DOHH2 (cell line): Measurements from ENCODE around the gene DPH5.

Source experiments
- H3F3A ChIP-seq: fragments of 200-600 bp; sonication (generic), shearing (Covaris generic); 2 replicates; pipeline ENCODE4 v1.6.0; 2016; ENCODE audit warnings: antibody characterized with exemption, mild to moderate bottlenecking; ENCODE audit not compliant: control insufficient read depth, insufficient read depth
- H3K27ac ChIP-seq: fragments of 200-600 bp; sonication (generic); 2 replicates; pipeline ENCODE4 v1.5.1; 2014; ENCODE audit warnings: low read depth, mild to moderate bottlenecking, low read length, moderate library complexity
- H3K27me3 ChIP-seq: fragments of 200-600 bp; sonication (generic); 2 replicates; pipeline ENCODE4 v1.6.1; 2014; ENCODE audit warnings: mild to moderate bottlenecking, low read length, mixed read lengths; ENCODE audit not compliant: control insufficient read depth
- H3K36me3 ChIP-seq: fragments of 200-600 bp; sonication (generic); 2 replicates; pipeline ENCODE4 v1.6.1; 2014; ENCODE audit warnings: mild to moderate bottlenecking, low read length, moderate library complexity, mixed read lengths; ENCODE audit not compliant: control insufficient read depth
- H3K4me1 ChIP-seq: fragments of 200-600 bp; sonication (generic); 2 replicates; pipeline ENCODE4 v1.6.1; 2014; ENCODE audit warnings: mild to moderate bottlenecking, low read length, mixed read lengths; ENCODE audit not compliant: control insufficient read depth
- H3K4me2 ChIP-seq: fragments of 200-600 bp; sonication (generic); 2 replicates; pipeline ENCODE4 v1.6.0; 2014; ENCODE audit warnings: mild to moderate bottlenecking, low read length, moderate library complexity
- H3K4me3 ChIP-seq: fragments of 200-600 bp; sonication (generic); 2 replicates; pipeline ENCODE4 v1.5.1; 2014; ENCODE audit warnings: mild to moderate bottlenecking, low read length, mixed read lengths
- H3K79me2 ChIP-seq: fragments of 200-600 bp; sonication (generic); 2 replicates; pipeline ENCODE4 v1.6.1; 2014; ENCODE audit warnings: mild to moderate bottlenecking, low read length, mixed read lengths; ENCODE audit not compliant: control insufficient read depth
- H3K9me2 ChIP-seq: fragments of 200-600 bp; sonication (generic); replicated peaks from 2 replicates; pipeline ENCODE4 v1.6.1; 2014; ENCODE audit warnings: mild to moderate bottlenecking, low read length, mixed read lengths; ENCODE audit not compliant: control insufficient read depth
- H3K9me3 ChIP-seq: fragments of 200-600 bp; sonication (generic); 2 replicates; pipeline ENCODE4 v1.6.1; 2014; ENCODE audit warnings: antibody characterized with exemption, low read length, mixed read lengths; ENCODE audit not compliant: control insufficient read depth, insufficient read depth
- H4K20me1 ChIP-seq: fragments of 200-600 bp; sonication (generic); 2 replicates; pipeline ENCODE4 v1.6.0; 2014; ENCODE audit warnings: low read depth, mild to moderate bottlenecking, antibody characterized with exemption, low read length, moderate library complexity; ENCODE audit not compliant: control insufficient read depth, insufficient read depth
- CTCF ChIP-seq: fragments of 200-600 bp; sonication (generic); IDR thresholded peaks from one replicate; pipeline ENCODE4 v1.5.1; 2014; ENCODE audit warnings: antibody characterized with exemption, mild to moderate bottlenecking, low read depth, low read length; ENCODE audit not compliant: poor library complexity, severe bottlenecking
- EZH2phosphoT487 ChIP-seq: fragments of 200-600 bp; sonication (generic); IDR thresholded peaks from 2 replicates; pipeline ENCODE4 v1.6.1; 2017; ENCODE audit warnings: borderline replicate concordance, mild to moderate bottlenecking, antibody characterized with exemption, low read length, moderate library complexity, mixed read lengths

The DPH5 gene

GRCh38 chr1:101060992-101061391 lies 35.4 kb upstream of the DPH5 start:
- TF ChIP-seq CTCF = no peak
- TF ChIP-seq EZH2phosphoT487 = no peak

GRCh38 chr1:101059945-101060542 lies 34.5 kb upstream of the DPH5 start:
- Histone ChIP-seq H3K27me3 (no peaks in the 10 kb centered on the region), H3K9me2 (no peaks in the 10 kb centered on the region), H3K79me2 (no peaks in the 10 kb centered on the region), H3F3A (no peaks in the 10 kb centered on the region), H3K36me3 (no peaks in the 10 kb centered on the region), H3K4me3 (no peak overlapping the region), H4K20me1 (no peaks in the 10 kb centered on the region), H3K9me3 (no peaks in the 10 kb centered on the region), H3K4me2 (no peak overlapping the region), H3K27ac (no peak overlapping the region), H3K4me1 (peaks cover under 1% of the 10 kb centered on the region; the same call in 1 of the 2 replicates)
- TF ChIP-seq CTCF (no peak), EZH2phosphoT487 (no peak)

More at GRCh38 chr1:101060992-101061391, 35.4 kb upstream of the DPH5 start:
- no peaks in the 10 kb centered on the region for H3K9me3 ChIP-seq
- no peaks in the 10 kb centered on the region for H3K36me3 ChIP-seq
- H3K4me3 ChIP-seq = no peak overlapping the region
- H3K27me3 ChIP-seq = no peaks in the 10 kb centered on the region
- H4K20me1 ChIP-seq = no peaks in the 10 kb centered on the region
- no peak overlapping the region for H3K4me2 ChIP-seq
- peaks cover 9% of the 10 kb centered on the region for H3K4me1 ChIP-seq
- H3F3A ChIP-seq = no peaks in the 10 kb centered on the region
- no peaks in the 10 kb centered on the region for H3K79me2 ChIP-seq
- H3K9me2 ChIP-seq = no peaks in the 10 kb centered on the region
- no peak overlapping the region for H3K27ac ChIP-seq

GRCh38 chr1:101055623-101056022 lies 30.0 kb upstream of the DPH5 start:
- TF ChIP-seq CTCF (no peak), EZH2phosphoT487 (no peak)
- Histone ChIP-seq H3K36me3 (no peaks in the 10 kb centered on the region), H3K9me2 (no peaks in the 10 kb centered on the region), H3K9me3 (no peaks in the 10 kb centered on the region), H3K79me2 (no peaks in the 10 kb centered on the region), H3K4me2 (no peak overlapping the region), H3K4me3 (no peak overlapping the region), H3F3A (no peaks in the 10 kb centered on the region), H3K27ac (no peak overlapping the region), H4K20me1 (no peaks in the 10 kb centered on the region), H3K27me3 (no peaks in the 10 kb centered on the region), H3K4me1 (peaks cover 16% of the 10 kb centered on the region)
